ENCODE measurements around the gene WDPCP.

- TF ChIP-seq CTCF (conservative IDR thresholded peaks at IDR 0.05; ENCODE audit: low read depth in 2 of 2) (no peak), EZH2phosphoT487 (IDR thresholded peaks at IDR 0.05; ENCODE audit: unreplicated experiment) (no peak), POLR2AphosphoS5 (IDR thresholded peaks at IDR 0.05; ENCODE audit: low read depth) (no peak), ZNF114 (CRISPR knock-in tag; IDR thresholded peaks at IDR 0.05) (no peak), JUNB (IDR thresholded peaks at IDR 0.05; ENCODE audit: unreplicated experiment) (no peak), ZNF331 (CRISPR knock-in tag; IDR thresholded peaks at IDR 0.05; ENCODE audit: low read depth) (no peak), CREB1 (CRISPR knock-in tag; IDR thresholded peaks at IDR 0.05; ENCODE audit: low read depth) (no peak), EZH2 (IDR thresholded peaks at IDR 0.05; ENCODE audit: low read depth, unreplicated experiment) (no peak), ETS1 (IDR thresholded peaks at IDR 0.05) (no peak)
- TF ChIP-seq, protein P1, sequence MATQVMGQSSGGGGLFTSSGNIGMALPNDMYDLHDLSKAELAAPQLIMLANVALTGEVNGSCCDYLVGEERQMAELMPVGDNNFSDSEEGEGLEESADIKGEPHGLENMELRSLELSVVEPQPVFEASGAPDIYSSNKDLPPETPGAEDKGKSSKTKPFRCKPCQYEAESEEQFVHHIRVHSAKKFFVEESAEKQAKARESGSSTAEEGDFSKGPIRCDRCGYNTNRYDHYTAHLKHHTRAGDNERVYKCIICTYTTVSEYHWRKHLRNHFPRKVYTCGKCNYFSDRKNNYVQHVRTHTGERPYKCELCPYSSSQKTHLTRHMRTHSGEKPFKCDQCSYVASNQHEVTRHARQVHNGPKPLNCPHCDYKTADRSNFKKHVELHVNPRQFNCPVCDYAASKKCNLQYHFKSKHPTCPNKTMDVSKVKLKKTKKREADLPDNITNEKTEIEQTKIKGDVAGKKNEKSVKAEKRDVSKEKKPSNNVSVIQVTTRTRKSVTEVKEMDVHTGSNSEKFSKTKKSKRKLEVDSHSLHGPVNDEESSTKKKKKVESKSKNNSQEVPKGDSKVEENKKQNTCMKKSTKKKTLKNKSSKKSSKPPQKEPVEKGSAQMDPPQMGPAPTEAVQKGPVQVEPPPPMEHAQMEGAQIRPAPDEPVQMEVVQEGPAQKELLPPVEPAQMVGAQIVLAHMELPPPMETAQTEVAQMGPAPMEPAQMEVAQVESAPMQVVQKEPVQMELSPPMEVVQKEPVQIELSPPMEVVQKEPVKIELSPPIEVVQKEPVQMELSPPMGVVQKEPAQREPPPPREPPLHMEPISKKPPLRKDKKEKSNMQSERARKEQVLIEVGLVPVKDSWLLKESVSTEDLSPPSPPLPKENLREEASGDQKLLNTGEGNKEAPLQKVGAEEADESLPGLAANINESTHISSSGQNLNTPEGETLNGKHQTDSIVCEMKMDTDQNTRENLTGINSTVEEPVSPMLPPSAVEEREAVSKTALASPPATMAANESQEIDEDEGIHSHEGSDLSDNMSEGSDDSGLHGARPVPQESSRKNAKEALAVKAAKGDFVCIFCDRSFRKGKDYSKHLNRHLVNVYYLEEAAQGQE (IDR thresholded peaks at IDR 0.05; ENCODE audit: unreplicated experiment), result no peak
Measured at GRCh38 chr2:63581298-63581961, 6.8 kb downstream of the WDPCP start.
